Fibroblast of the aortic adventitia (primary cell): ENCODE measurements around the gene OR56B4. TPM values are rescaled to one million over a fixed set of nuclear protein-coding genes. Genes with fewer than 3 reads are reported as not detected.

Experiments used
- DNase-seq: peaks from one replicate; pipeline ENCODE4 v3.0.0-alpha.2; 2010; ENCODE audit warnings: low read depth
- H3K4me3 ChIP-seq: 2 replicates; pipeline ENCODE4 v1.5.1; 2011; ENCODE audit warnings: low read depth, mild to moderate bottlenecking, control low read depth, low read length, moderate library complexity
- total RNA-seq: library from RNA; depleted of rRNA; stranded (reverse); fragments of >200 nt; gene quantifications from 2 replicates; pipeline ENCODE4 v1.2.3, GENCODE V29; 2012; ENCODE audit warnings: low replicate concordance
- TF ChIP-seq, protein P1 (sequence below): IDR thresholded peaks from 2 replicates; pipeline ENCODE4 v1.5.1; 2011; ENCODE audit warnings: mild to moderate bottlenecking, low read length, control low read depth, inconsistent platforms; ENCODE audit not compliant: insufficient read depth

OR56B4 gene
- total RNA-seq, 1 donor: not detected

DNA sequence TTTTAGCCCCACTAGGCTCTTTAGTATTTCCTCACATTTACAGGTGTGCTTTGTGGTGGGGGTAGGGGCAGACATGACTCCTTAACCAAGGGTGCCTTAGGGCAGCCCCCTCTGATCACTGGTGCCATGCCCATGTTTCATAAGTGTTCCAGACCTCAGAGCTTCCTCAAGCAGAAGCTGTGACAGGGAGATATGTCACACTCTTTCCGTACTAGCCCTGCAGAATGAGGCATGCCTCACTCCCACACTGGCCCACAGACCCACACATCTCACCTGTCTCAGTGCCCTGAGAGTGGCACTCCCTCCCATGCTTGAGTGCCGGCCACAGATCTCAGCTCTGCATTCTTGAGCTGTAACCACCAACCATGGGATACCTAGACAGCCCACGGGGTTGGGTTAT is 22.9 kb upstream of the OR56B4 start:
- DNase-seq: no peak
- no peak overlapping the region for H3K4me3 ChIP-seq
- TF ChIP-seq, protein P1, sequence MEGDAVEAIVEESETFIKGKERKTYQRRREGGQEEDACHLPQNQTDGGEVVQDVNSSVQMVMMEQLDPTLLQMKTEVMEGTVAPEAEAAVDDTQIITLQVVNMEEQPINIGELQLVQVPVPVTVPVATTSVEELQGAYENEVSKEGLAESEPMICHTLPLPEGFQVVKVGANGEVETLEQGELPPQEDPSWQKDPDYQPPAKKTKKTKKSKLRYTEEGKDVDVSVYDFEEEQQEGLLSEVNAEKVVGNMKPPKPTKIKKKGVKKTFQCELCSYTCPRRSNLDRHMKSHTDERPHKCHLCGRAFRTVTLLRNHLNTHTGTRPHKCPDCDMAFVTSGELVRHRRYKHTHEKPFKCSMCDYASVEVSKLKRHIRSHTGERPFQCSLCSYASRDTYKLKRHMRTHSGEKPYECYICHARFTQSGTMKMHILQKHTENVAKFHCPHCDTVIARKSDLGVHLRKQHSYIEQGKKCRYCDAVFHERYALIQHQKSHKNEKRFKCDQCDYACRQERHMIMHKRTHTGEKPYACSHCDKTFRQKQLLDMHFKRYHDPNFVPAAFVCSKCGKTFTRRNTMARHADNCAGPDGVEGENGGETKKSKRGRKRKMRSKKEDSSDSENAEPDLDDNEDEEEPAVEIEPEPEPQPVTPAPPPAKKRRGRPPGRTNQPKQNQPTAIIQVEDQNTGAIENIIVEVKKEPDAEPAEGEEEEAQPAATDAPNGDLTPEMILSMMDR: no peak

DNA sequence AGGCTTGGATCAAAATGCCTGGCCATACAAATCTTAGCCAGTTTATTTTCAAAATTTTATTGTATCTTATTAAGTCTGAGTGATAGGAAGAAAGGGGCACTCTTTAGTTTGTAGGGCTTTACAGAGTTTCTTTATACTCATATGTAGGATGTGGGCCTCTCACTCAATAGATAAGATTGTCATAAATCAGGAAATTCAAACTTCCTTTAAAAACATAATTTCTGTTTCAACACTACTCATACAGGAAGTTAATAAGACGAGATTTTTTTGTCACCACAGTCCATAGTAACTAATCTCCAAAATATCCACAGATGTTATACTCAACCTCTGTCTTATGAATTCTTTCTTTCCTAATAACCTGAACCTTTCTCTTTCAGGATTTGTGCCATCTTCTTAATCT is 13.3 kb upstream of the OR56B4 start:
- no peak for DNase-seq
- no peak overlapping the region for H3K4me3 ChIP-seq
- TF ChIP-seq, protein P1: no peak

- no peak for DNase-seq
- TF ChIP-seq, protein P1: no peak
Observed at GRCh38 chr11:6095798-6096197, 11.7 kb upstream of the OR56B4 start.

DNA sequence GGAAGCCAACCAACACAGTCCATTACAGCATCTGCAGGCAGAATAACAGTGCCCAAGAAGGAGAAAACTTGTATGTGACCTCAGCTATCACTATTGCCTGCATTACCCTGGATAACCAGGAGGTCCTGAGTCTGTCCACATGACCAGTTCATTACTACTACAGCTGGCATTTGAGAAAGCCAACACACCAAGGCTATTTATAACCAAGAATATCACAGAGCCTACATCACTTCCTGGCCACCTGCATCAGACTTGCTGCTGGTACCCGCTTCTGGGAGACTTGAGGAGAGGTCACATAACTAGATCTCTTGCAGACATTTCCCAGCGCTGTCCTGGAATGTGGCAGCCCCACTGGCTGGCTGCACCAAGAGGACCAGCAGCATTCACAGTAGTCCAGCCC is 11.1 kb upstream of the OR56B4 start:
- H3K4me3 ChIP-seq: no peak overlapping the region
- TF ChIP-seq, protein P1: no peak
- peak; percentile 2 for DNase-seq

More at GRCh38 chr11:6095798-6096197, 11.7 kb upstream of the OR56B4 start:
- no peak overlapping the region for H3K4me3 ChIP-seq

DNA sequence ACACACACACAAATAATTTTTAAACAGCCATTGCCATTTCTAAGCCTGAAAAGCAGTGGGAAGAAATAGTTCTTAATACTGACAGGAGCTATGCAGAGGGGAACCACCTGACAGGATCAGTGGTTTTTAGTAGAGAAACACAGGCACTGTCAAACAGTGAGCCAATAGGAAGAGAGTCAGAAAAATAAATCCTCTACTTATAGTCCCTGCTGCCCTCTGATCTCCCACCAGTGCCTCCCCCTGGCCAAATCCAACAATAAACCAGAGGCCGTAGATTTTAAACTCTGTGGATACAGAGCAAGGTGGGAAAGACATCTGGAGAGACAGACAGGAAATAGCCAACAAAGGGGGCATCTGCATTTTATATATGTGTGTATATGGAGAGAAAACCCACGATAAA is 7.9 kb upstream of the OR56B4 start:
- H3K4me3 ChIP-seq: no peak overlapping the region
- TF ChIP-seq, protein P1: no peak
- no peak for DNase-seq

DNA sequence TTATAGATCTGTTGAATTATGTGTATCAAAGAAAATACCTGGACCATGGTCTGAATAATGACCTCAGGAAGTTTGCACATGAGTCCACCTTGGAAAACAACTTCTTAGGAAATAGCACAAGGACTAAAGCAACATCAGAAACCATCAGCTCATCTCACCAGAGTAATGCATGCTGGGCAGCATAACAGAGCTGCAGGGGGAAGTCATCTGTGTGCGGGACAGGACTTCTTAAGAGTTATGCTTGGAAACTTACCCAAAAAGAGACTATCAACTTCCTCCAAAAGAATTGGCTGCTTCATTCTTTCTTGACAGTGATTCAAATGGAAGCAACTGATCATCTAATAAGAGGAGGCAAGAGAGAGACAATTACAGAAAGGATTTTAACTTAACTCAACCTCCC is 2.5 kb downstream of the OR56B4 start:
- TF ChIP-seq, protein P1: no peak
- no peak for DNase-seq

DNA sequence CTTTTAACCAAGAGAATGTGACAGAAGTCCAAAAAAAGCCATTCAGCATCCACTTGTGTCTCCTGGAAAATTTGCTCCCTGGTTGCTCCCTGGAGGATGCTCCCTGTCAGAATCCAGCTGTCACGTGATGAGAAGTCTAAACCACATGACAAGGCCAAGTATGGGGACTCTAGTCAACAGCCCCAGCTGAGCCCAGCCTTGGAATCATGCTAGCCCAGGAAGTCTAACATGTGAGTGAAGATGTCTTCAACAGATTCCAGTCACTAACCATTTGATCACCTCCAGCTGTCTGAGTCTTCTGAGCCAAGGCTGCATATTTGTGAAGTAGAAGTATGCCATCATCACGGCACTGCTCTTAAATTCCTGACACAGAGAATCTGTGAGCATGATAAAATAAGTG is 4.2 kb downstream of the OR56B4 start:
- TF ChIP-seq, protein P1: no peak
- no peak overlapping the region for H3K4me3 ChIP-seq
- peak; percentile 8 for DNase-seq

More for the DNA sequence above, 2.5 kb downstream of the OR56B4 start:
- H3K4me3 ChIP-seq: no peak overlapping the region
